GM04503 (cell line): Measurements from ENCODE around the gene FGF13.

Source experiments
- DNase-seq: peaks from one replicate; pipeline ENCODE4 v3.0.0-alpha.2; 2012; ENCODE audit warnings: low read depth

FGF13 gene

GRCh38 chrX:138711399-138712347 lies at the start of gene FGF13:
Gene FGF13, minus strand, starts transcription at chrX:138711717. Its CDS starts 714 bp downstream, at chrX:138711003.
- DNase-seq, result no peak

- no peak for DNase-seq
Measured at GRCh38 chrX:138759217-138759943, 47.9 kb upstream of the FGF13 start.

- peak; percentile 17 for DNase-seq
Measured at GRCh38 chrX:138756234-138756633, 44.7 kb upstream of the FGF13 start.

GRCh38 chrX:138754861-138755260 lies 43.3 kb upstream of the FGF13 start:
- no peak for DNase-seq

GRCh38 chrX:138748480-138748879 lies 37.0 kb upstream of the FGF13 start:
- DNase-seq, result no peak

DNA sequence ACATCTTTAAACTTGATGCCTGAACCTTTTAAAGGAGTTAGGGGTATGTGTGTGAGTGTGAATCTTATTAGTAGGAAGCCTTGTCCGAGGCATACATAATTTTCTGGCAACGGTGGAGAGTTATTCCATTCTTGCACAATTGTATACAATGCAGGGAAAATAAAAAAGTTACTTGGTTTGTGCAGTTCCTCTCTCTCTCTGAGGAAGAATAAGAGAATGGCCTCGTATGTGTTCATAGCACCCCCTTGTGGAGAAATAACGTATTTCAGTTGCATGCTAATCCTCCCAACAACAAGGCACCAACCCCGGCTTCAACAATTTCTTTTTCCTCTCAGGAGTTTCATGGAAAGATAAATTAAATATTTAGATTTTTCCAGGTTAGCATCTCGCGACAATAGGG lies 33.7 kb upstream of the FGF13 start:
- peak; percentile 16 for DNase-seq

- DNase-seq, result no peak
Measured at GRCh38 chrX:138742217-138742616, 30.7 kb upstream of the FGF13 start.

- no peak for DNase-seq
Measured at GRCh38 chrX:138740341-138740740, 28.8 kb upstream of the FGF13 start.

GRCh38 chrX:138723301-138723700 lies 11.8 kb upstream of the FGF13 start:
- no peak for DNase-seq

DNA sequence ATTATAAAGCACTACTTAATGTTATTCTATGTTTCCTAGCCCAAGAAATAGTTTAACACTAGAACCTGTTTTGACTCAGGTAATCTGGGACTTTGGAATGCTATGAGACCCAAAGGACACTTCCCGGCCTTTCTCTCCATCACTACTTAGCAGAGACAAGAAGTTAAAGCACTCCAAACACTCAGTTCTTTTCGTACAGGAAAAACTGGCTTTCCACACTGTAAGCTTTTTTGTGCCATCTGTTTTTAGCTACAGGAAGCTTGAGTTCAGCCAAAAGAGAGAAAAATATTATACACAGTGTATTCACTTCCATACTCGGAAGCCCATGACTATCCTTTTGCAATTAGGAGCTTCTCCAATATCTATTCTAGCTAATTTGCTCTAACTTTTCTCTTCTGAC lies 7.9 kb upstream of the FGF13 start:
- no peak for DNase-seq

- DNase-seq, result no peak
Measured at GRCh38 chrX:138718941-138719340, 7.4 kb upstream of the FGF13 start.

GRCh38 chrX:138710866-138711341 lies 613 bp downstream of the FGF13 start:
- no peak for DNase-seq

DNA sequence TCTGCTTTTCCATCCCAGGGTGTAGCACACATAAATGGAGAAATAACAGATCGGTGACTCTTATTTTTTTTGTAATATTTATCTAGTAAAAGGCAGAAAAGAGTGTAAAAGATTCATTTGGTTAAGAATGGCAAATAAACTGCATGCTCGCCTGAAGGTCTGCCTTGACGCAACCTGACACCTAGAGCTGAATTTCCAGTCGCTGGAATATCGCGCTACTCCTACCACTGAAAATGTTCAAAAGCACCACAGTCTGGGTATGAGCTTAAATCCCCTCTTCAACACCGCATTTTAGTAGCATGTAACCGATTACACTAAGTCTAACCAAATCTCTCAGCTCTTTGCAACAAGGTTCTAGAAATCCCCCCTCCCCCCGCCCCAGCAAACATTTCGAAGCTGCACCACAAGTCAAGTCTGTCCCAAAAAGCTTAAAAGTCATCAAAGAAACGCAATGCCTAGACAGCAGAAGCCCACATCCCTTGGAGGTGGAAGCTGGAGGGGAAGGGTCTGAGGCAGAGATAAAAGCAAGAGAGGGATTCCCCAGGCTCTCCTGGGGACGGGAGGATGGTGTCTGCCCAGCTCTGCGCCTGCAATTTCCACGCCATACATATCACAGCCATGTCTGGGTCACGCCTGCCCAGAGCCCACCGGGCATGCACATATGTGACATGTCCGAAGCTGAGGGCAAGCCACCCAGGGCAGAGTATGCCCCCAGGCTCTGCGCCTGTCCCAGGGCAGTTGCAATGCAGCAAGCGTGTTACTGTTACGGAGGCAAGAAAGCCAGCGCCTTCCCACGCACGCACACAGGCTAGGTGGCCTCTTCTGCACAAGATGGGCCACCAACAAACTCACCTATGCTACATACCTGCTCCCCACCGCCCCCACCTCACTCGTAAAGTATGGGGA lies 1.4 kb downstream of the FGF13 start:
- no peak for DNase-seq

DNA sequence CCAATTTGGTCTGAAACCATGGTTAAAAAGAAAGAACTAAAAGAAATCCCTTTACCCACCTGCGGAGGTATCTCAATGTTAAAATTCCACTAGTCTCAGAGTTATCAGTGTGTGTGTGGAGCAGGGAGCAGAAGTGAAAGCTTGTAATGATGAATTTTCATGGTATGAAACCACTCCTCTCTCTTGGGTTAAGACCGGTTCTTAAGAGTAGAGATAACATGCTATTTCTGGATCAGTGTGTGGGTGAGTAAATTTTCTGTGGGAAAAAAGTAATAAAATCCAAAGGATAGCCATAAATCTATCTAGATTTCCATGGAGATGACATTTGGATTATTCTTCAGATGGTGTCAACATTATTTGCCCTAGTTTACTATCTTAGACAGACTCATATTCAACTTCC lies 3.2 kb downstream of the FGF13 start:
- DNase-seq, result no peak

- no peak for DNase-seq
Measured at GRCh38 chrX:138704596-138704995, 6.9 kb downstream of the FGF13 start.

DNA sequence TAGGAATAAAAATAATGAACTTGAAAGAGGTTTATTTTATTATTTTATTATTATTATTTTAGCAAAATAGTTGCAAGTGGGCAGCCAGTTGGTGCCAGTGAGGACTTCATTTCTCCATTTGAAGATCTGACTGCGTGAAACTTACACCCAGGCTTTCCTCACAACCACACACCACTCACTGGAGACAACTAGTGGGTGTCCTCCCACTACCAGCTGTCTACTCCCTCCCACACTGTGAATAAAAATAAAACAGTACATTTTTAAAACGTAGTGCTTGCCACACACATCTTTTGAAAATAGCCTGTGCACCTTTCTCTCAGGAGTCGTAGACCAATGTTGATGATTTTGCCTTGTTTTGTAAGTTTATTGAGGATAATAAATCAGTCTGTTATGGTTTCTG lies 7.4 kb downstream of the FGF13 start:
- DNase-seq, result no peak

DNA sequence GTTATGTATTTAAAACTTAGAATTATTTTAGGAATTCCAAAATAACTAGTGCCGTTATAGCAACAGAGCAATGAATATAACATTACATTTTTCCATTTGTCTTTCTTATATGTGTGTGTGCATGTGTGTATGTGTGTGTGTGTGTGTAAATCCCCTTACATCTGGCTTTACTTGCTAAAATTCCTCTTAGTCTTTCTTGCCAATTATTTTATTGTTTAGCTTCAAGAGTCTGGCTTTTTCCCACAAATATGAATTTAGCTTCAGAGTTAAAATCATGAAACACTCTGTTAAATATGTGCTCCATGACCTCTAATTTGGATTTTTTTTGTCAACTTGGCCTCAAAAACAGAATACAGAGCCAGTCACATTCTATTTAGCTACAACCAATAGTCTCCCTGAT lies 18.9 kb downstream of the FGF13 start:
- DNase-seq, result no peak

DNA sequence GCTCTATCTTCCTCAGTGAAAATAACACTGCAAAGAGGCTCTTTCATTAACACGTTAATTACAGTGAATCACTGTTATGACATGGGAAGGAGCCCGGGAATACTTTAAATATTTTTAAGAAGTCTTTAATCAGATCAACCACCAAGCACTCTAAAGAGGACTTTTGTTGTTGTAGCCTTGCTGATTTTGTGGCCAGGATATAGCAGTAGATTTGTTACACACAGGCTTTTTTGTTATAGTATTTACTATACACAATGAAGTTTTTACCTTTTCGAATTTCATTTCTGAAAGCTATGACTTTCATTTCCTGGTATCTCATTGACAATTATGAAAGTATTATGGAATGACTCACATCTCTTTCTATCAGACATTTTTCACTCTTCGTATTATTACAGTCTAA lies 20.3 kb downstream of the FGF13 start:
- no peak for DNase-seq

DNA sequence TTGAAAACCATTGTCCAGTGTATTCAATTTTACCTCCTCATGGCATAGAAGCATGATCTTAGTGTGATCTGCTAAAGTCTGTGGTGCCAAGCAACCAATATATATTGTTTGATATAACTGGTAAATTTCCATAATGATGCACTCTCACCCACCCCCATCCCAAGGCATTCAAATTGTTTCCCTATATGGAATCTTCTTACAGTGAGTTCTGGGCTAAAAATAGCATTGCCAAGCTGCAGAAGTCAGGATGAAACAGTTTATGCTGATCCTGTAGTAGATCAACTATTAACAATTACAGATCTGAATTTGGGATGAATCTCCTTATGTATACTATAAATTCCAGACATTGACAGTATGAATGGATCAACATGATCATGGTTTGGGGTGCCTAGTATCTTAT lies 20.9 kb downstream of the FGF13 start:
- no peak for DNase-seq

GRCh38 chrX:138683600-138683999 lies 27.9 kb downstream of the FGF13 start:
- no peak for DNase-seq

DNA sequence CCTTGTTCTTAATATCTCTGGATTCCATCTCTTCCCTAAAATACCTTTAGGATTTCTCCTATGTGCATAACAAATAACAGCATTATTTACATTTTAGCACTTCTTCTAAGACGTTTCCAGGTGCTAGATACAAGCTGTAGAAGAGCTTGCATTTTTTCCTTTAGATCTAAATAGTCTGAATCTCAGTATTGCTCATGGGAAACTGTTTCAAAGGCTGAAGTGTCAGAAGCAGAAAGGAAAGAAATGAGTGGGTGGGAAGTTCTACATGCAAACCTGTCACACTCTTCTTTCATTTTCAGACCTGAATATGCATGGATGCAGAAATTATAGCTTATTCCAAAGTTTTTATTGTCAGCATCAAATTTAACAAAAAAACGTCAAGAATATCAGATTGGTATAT lies 41.8 kb downstream of the FGF13 start:
- no peak for DNase-seq

- no peak for DNase-seq
Measured at GRCh38 chrX:138664466-138664865, 47.1 kb downstream of the FGF13 start.
